ENCODE data around the gene SLC35A3. TPM values are rescaled to one million over a fixed set of nuclear protein-coding genes. Genes with fewer than 3 reads are reported as not detected.
A peak's percentile ranks its signal among the peaks of the same experiment; 100 is the strongest.

SLC35A3 gene
- total RNA-seq, 2 experiments from 2014 or later = 11.2 to 13.4 TPM

DNA sequence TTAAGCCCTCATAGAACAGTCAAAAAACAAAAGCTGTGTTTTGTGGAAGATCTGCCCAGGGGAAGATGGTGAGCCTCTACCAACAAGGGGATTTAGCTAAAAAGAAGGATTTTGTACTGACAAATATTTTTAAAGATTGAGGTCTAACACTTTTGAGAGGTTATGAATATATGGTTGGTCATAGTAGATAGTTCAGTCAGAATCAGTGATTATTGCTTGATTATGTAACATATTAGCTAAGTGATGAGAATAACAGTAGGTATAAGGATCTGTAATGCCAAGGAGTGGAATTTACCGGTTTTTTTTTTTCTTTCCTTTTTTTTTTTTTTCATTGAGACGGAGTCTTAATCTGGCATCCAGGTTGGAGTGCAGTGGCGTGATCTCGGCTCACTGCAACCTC is 83.9 kb downstream of the SLC35A3 start:
- ChIA-PET POLR2A (interaction anchor here (0.6 kb wide), 2 partner anchors 18 to 30 kb away, joined by 3 to 7 read pairs; no protein-coding TSS in a partner anchor), CTCF (interaction anchor here (0.6 kb wide), 1 partner anchor 397 kb away, joined by 3 read pairs; no protein-coding TSS in a partner anchor)
- Mint-ChIP-seq H3K4me3 (no peak overlapping the region), H3K27ac (peak overlapping the region; percentile 34), H3K36me3 (ENCODE audit: low read depth) (peaks cover 36% of the 10 kb centered on the region), H3K9me3 (ENCODE audit: low read depth) (no peaks in the 10 kb centered on the region), H3K4me1 (peaks cover 36% of the 10 kb centered on the region), H3K27me3 (no peaks in the 10 kb centered on the region)
- DNase-seq = no peak
- intact Hi-C loops (cut with DNase I, micrococcal nuclease) = no loop called here
- ATAC-seq = no peak

DNA sequence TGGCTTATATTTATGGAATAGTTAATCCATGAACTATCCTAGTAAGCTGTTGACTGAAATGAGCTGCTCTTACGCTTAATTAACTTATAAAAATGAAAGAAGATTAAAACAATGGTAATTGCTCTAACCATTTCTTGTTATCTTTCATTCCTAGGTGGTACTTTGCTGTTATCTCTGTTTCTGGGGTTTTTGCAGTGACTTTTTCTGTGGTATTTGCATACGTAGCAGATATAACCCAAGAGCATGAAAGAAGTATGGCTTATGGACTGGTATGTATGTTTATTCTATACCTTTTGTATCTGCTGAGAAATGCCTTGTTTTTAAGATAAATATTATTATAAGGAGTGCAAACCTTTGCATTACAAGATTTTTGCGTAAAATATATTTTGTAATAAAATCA is 91.9 kb downstream of the SLC35A3 start:
- CTCF ChIA-PET = interaction anchor here (0.6 to 1.5 kb wide), 3 partner anchors 12 to 297 kb away, joined by 3 read pairs; no protein-coding TSS in a partner anchor
- DNase-seq (no peak), ATAC-seq (no peak)
- POLR2A ChIA-PET = no interaction called here
- Mint-ChIP-seq H3K4me1 (peaks cover 25% of the 10 kb centered on the region), H3K27me3 (no peaks in the 10 kb centered on the region), H3K36me3 (ENCODE audit: low read depth) (peaks cover 51% of the 10 kb centered on the region), H3K4me3 (no peak overlapping the region), H3K27ac (no peak overlapping the region), H3K9me3 (ENCODE audit: low read depth) (no peaks in the 10 kb centered on the region)
- intact Hi-C loops (cut with DNase I, micrococcal nuclease) = no loop called here

DNA sequence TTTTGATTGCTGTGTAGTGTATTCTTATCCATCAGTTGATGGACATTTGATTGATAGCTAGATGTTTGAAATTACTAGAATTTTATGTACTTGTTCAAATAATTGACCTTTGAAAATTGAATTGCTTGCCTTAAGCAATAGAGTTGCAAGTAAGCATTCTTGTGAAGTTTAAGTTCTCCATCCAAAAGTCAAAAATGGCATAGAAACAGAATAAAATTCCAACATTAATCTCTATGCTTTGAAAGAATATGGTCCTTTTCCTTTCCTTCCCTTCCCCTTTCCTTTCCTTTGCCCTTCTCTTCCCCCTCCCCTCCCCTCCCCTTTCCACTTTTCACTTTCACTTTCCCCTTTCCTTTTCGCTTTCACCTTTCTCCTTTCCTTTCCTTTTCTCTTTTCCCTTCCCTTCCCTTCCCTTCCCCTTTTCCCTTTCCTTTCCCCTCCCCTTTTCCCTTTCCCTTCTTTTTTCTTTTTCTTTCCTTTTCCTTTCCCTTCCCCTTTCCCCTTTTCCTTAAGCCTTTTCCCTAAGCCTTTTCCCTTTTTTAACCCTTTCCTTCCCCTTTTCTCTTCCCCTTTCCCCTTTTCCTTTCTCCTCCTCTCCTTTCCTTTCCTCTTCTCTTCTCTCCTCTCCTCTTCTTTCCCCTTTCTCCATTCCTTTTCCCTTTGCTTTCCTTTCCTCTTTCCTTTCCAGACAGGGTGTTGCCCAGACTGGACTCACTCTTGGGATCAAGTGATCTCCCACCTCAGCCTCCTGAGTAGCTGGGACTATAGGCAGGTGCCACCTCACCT is 95.6 kb downstream of the SLC35A3 start:
- peak overlapping the region; percentile 65 for H3K27ac Mint-ChIP-seq
- POLR2A ChIA-PET = no interaction called here

DNA sequence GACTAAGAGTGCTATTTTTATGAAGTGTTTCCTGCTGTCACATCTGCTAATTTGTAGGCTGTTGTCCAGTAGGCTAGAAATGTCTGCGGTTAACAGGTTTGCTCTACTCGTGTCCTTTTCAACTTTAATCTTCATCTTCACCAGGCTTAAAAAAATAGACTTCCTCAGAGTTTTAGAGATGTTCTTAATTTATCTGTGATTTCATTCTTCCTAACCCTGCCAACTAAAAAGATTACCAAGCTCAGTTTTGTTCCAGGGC is 96.1 kb downstream of the SLC35A3 start:
- intact Hi-C loops (cut with DNase I, micrococcal nuclease) = no loop called here
- ChIA-PET POLR2A (no interaction called here), CTCF (no interaction called here)
- Mint-ChIP-seq H3K27ac (peak overlapping the region; percentile 65), H3K4me3 (no peak overlapping the region), H3K27me3 (no peaks in the 10 kb centered on the region), H3K4me1 (peaks cover 25% of the 10 kb centered on the region), H3K36me3 (ENCODE audit: low read depth) (peaks cover 67% of the 10 kb centered on the region), H3K9me3 (ENCODE audit: low read depth) (no peaks in the 10 kb centered on the region)
- DNase-seq (no peak), ATAC-seq (no peak)

More for the DNA sequence above, 95.6 kb downstream of the SLC35A3 start:
- Mint-ChIP-seq H3K36me3 (ENCODE audit: low read depth) (peaks cover 67% of the 10 kb centered on the region), H3K4me1 (peaks cover 27% of the 10 kb centered on the region), H3K9me3 (ENCODE audit: low read depth) (no peaks in the 10 kb centered on the region), H3K4me3 (no peak overlapping the region), H3K27me3 (no peaks in the 10 kb centered on the region)
- no peak for DNase-seq
- intact Hi-C loops (cut with DNase I, micrococcal nuclease) = no loop called here
- CTCF ChIA-PET = no interaction called here
- ATAC-seq = no peak

DNA sequence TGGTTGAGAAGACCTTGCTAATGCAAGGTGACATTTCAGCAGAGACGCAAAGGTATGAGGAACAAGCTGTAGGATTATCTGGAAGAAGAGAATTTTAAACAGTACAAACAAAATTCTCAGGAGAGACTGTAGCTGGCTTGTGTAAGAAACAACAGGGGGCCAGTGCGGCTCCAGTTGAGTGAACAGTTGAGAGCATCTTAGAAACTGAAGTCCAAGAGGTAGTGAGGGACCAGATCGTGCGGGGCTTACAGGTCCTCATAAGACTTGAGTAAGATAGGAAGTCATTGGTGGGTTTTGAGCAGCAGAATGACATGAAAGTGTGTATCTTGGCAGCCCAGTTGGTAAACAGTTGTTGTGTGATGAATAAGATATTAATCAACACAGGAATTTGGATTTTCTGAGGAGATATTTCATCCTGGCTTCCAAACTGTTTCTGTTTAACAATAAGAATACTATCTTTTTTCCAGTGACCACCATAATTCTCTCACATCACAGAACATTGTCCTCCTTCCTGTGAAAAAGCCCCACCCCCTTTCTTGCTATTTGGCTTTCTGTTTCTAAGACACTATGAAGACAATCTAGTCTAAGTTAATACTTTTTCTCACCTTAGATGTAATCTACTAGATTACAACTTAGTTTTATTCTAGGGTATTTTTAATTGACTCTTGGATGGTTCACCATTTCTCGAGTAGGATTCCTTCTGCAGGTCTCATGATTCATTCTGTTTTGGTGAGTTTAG is 100.6 kb downstream of the SLC35A3 start:
- intact Hi-C loops (cut with DNase I, micrococcal nuclease) = no loop called here
- H3K4me3 Mint-ChIP-seq = no peak overlapping the region
- H3K9me3 Mint-ChIP-seq (ENCODE audit: low read depth) = no peaks in the 10 kb centered on the region
- H3K36me3 Mint-ChIP-seq (ENCODE audit: low read depth) = peaks cover 71% of the 10 kb centered on the region
- H3K27me3 Mint-ChIP-seq = no peaks in the 10 kb centered on the region
- CTCF ChIA-PET = interaction anchor here (0.6 to 0.8 kb wide), 2 partner anchors 10 to 385 kb away, joined by 3 read pairs; no protein-coding TSS in a partner anchor
- no peak for DNase-seq
- POLR2A ChIA-PET = no interaction called here
- H3K4me1 Mint-ChIP-seq = peaks cover 10% of the 10 kb centered on the region
- ATAC-seq = no peak
- peak overlapping the region; percentile 80 for H3K27ac Mint-ChIP-seq

DNA sequence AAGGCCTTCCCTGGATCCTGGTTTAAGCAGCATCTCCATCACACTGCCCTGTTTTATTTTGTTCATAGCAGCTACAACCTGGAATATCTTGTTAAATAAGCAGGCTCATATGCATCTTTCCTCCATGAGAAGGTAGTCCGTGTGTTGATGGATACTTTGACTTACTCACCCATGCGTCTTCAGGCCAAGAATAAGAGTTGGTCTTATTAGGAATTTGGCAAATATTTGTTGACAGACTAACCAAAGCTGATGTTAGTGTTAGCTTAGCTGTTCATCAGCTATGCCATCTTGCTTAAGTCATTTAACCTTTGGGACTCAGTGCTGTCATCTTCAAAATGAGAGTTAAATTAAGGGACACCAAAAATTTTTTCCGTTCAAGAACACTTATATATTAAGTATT is 103.7 kb downstream of the SLC35A3 start:
- POLR2A ChIA-PET = no interaction called here
- CTCF ChIA-PET = interaction anchor here (0.6 kb wide), 1 partner anchor 71 kb away, joined by 3 read pairs; no protein-coding TSS in a partner anchor
- no peaks in the 10 kb centered on the region for H3K27me3 Mint-ChIP-seq
- no peak for ATAC-seq
- intact Hi-C loops (cut with DNase I, micrococcal nuclease) = no loop called here
- H3K9me3 Mint-ChIP-seq (ENCODE audit: low read depth) = no peaks in the 10 kb centered on the region
- no peak overlapping the region for H3K27ac Mint-ChIP-seq
- no peak for DNase-seq
- H3K36me3 Mint-ChIP-seq (ENCODE audit: low read depth) = peaks cover 68% of the 10 kb centered on the region
- H3K4me1 Mint-ChIP-seq = peaks cover 11% of the 10 kb centered on the region
- no peak overlapping the region for H3K4me3 Mint-ChIP-seq

DNA sequence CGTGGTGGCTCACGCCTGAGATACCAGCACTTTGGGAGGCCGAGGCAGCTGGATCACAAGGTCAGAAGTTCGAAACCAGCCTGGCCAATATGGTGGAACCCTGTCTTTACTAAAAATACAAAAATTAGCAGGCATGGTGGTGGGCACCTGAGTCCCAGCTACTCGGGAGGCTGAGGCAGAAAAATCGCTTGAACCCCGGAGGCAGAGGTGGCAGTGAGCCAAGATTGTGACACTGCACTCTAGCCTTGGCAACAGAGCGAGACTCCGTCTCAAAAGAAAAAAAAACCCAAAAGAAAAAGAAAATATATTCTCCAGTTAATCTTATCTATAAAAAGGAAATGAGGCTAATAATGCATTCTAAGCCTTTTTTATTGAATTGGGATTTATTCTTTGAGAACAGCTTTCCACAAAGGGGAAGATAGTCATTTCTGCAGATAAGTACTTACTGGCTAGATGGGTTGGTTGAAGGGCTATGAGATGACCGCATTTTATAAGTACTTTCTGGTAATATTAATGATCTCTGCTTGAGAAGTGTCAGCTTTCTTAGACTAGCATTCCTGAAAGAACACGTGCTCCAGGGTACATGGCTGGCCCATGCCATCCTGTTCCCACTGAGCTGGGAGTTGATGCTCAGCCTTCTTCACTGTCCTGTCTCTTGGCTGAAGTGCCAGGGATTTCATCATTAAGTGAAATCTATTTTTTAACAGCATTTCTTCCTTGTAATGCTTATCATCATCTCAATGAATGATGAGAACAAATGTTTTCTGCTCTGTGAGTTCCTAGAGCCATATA is 105.0 kb downstream of the SLC35A3 start:
- no peaks in the 10 kb centered on the region for H3K9me3 Mint-ChIP-seq (ENCODE audit: low read depth)
- ChIA-PET POLR2A (no interaction called here), CTCF (interaction anchor here (1.3 kb wide), 2 partner anchors 41 to 469 kb away, joined by 5 to 6 read pairs; no protein-coding TSS in a partner anchor)
- H3K4me1 Mint-ChIP-seq = peaks cover 11% of the 10 kb centered on the region
- H3K27ac Mint-ChIP-seq = peak overlapping the region; percentile 69
- intact Hi-C loops (cut with DNase I, micrococcal nuclease) = no loop called here
- H3K27me3 Mint-ChIP-seq = no peaks in the 10 kb centered on the region
- DNase-seq (no peak), ATAC-seq (no peak)
- peaks cover 67% of the 10 kb centered on the region for H3K36me3 Mint-ChIP-seq (ENCODE audit: low read depth)
- H3K4me3 Mint-ChIP-seq = no peak overlapping the region

DNA sequence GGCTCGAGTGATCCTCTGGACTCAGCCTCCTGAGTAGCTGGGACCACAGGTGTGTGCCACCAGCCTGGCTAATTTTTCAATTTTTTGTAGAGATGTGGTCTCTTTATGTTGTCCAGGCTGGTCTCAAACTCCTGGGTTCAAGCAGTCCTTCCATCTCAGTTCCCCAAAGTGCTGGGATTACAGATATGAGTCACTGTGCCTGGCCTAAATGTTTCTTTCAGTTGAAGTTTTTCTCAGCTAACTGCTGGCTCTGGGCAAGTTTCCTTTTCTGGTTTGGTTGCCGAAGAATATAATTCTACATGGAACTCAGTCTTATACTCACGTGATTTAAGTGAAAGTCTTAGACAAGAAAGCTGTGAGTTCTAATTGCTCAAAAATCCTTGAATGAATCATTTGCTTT is 106.0 kb downstream of the SLC35A3 start:
- Mint-ChIP-seq H3K27me3 (no peaks in the 10 kb centered on the region), H3K36me3 (ENCODE audit: low read depth) (peaks cover 60% of the 10 kb centered on the region), H3K4me1 (peaks cover 7% of the 10 kb centered on the region), H3K4me3 (no peak overlapping the region), H3K27ac (peak overlapping the region; percentile 43), H3K9me3 (ENCODE audit: low read depth) (no peaks in the 10 kb centered on the region)
- no peak for ATAC-seq
- intact Hi-C loops (cut with DNase I, micrococcal nuclease) = no loop called here
- ChIA-PET CTCF (interaction anchor here (1.2 to 1.3 kb wide), 3 partner anchors 11 to 468 kb away, joined by 3 to 6 read pairs (median 5); no protein-coding TSS in a partner anchor), POLR2A (no interaction called here)
- no peak for DNase-seq

DNA sequence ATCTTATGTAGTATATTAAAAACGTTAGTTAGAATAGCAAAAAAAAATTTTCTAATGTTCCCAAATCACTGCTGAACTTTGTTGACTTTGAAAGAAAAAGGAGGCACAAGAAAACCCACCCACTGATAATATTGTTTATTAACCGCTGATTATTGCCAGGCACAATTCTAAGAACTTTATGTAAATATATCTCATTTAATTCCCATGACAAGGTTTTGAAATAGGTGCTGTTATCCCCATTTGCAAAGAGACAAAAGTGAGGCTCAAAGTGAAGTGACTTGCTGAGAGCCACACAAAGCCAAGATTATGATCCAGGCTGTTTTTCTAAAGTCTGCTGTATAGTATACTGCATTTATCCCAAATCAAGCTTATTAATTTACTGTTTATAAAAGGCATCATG is 106.5 kb downstream of the SLC35A3 start:
- ChIA-PET POLR2A (no interaction called here), CTCF (interaction anchor here (1.2 to 1.3 kb wide), 2 partner anchors 11 to 43 kb away, joined by 3 to 5 read pairs; no protein-coding TSS in a partner anchor)
- intact Hi-C loops (cut with DNase I, micrococcal nuclease) = no loop called here
- Mint-ChIP-seq H3K9me3 (ENCODE audit: low read depth) (no peaks in the 10 kb centered on the region), H3K36me3 (ENCODE audit: low read depth) (peaks cover 56% of the 10 kb centered on the region), H3K4me3 (no peak overlapping the region), H3K27ac (no peak overlapping the region), H3K4me1 (peaks cover 7% of the 10 kb centered on the region), H3K27me3 (no peaks in the 10 kb centered on the region)
- ATAC-seq (no peak), DNase-seq (no peak)

DNA sequence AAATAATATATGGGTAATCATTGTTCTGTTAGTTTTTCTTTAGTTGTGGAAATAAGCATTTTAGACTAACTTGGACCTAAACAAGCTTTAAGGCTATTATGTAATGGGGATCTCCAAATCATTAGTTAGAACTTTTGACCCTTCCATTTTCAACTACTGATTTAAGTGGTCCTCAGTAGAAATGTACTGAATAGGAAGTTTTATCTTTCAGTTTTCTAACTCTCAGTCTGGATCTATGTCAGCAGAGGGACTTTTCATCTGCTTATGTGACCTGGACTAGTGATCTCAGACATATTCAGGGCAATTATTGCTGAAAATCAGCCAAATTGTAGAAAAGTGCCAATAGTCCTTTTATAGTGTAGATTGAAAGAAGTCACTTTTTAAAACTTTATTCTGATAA is 106.9 kb downstream of the SLC35A3 start:
- CTCF ChIA-PET = interaction anchor here (1.2 kb wide), 1 partner anchor 10 kb away, joined by 3 read pairs; no protein-coding TSS in a partner anchor
- POLR2A ChIA-PET = no interaction called here
- H3K27ac Mint-ChIP-seq = no peak overlapping the region

DNA sequence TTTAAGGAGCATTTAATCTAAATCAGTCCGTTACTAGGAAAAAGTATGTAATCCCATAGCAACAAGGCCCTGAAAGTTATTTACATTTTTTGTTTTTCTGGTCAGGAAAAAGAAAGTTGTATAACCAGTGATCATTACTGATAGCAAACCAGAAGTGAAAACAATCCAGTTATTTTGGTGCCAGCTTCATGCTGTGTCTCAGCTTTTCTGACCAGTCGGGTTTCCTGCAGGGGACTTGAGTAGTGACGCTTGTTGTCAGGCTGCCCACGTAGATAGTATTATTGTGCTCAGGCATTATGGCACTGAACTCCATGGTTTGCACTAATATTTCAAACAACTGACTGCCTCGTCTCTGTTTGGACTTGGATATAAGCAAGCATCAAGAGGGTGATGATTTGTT is 107.7 kb downstream of the SLC35A3 start:
- Mint-ChIP-seq H3K9me3 (ENCODE audit: low read depth) (no peaks in the 10 kb centered on the region), H3K4me3 (no peak overlapping the region), H3K27ac (peak overlapping the region; percentile 24), H3K4me1 (peaks cover 7% of the 10 kb centered on the region), H3K36me3 (ENCODE audit: low read depth) (peaks cover 47% of the 10 kb centered on the region), H3K27me3 (no peaks in the 10 kb centered on the region)
- ChIA-PET POLR2A (no interaction called here), CTCF (no interaction called here)
- intact Hi-C loops (cut with DNase I, micrococcal nuclease) = no loop called here
- no peak for DNase-seq
- ATAC-seq = no peak

More for the DNA sequence above, 106.9 kb downstream of the SLC35A3 start:
- Mint-ChIP-seq H3K4me1 (peaks cover 7% of the 10 kb centered on the region), H3K36me3 (ENCODE audit: low read depth) (peaks cover 51% of the 10 kb centered on the region), H3K9me3 (ENCODE audit: low read depth) (no peaks in the 10 kb centered on the region), H3K27me3 (no peaks in the 10 kb centered on the region), H3K4me3 (no peak overlapping the region)
- ATAC-seq = peak; percentile 55
- DNase-seq = no peak
- intact Hi-C loops (cut with DNase I, micrococcal nuclease) = no loop called here
